Inferior parietal cortex (tissue), 1 donor: ENCODE measurements around the gene MICB.
A peak's percentile ranks its signal among the peaks of the same experiment; 100 is the strongest.
"Not testable (repeated sequence)": the region's sequence is repeated elsewhere in the genome, so short reads cannot be mapped to it uniquely, and the experiment has no call there.

Experiments used
- DNase-seq: peaks from one replicate; pipeline ENCODE4 v3.0.0-alpha.2; 2016; ENCODE audit errors: extremely low spot score

The MICB gene

GRCh38 chr6:31474871-31475286 lies 23.1 kb upstream of the MICB start:
- DNase-seq, result no peak

GRCh38 chr6:31476515-31477139 lies 21.3 kb upstream of the MICB start:
- DNase-seq, result no peak

- DNase-seq, result no peak
Measured at GRCh38 chr6:31477521-31477920, 20.4 kb upstream of the MICB start.

GRCh38 chr6:31478186-31478950 lies 19.6 kb upstream of the MICB start:
- no peak for DNase-seq

- no peak for DNase-seq
Measured at GRCh38 chr6:31479151-31479932, 18.6 kb upstream of the MICB start.

- no peak for DNase-seq
Measured at GRCh38 chr6:31479933-31480535, 17.9 kb upstream of the MICB start.

GRCh38 chr6:31480574-31480973 lies 17.4 kb upstream of the MICB start:
- DNase-seq, result no peak

GRCh38 chr6:31483392-31483791 lies 14.6 kb upstream of the MICB start:
- no peak for DNase-seq

- DNase-seq, result no peak
Measured at GRCh38 chr6:31485055-31485454, 12.9 kb upstream of the MICB start.

GRCh38 chr6:31486065-31486837 lies 11.7 kb upstream of the MICB start:
- DNase-seq, result not testable (repeated sequence)

GRCh38 chr6:31487674-31488073 lies 10.3 kb upstream of the MICB start:
- not testable (repeated sequence) for DNase-seq

GRCh38 chr6:31489086-31489485 lies 8.9 kb upstream of the MICB start:
- no peak for DNase-seq

GRCh38 chr6:31490115-31490873 lies 7.7 kb upstream of the MICB start:
- DNase-seq, result no peak

GRCh38 chr6:31493550-31493874 lies 4.4 kb upstream of the MICB start:
- DNase-seq, result not testable (repeated sequence)

GRCh38 chr6:31493875-31494694 lies 3.9 kb upstream of the MICB start:
- peak; percentile 69 for DNase-seq

GRCh38 chr6:31495580-31495979 lies 2.4 kb upstream of the MICB start:
- no peak for DNase-seq

- DNase-seq, result not testable (repeated sequence)
Measured at GRCh38 chr6:31496826-31497225, 1.1 kb upstream of the MICB start.

- DNase-seq, result no peak
Measured at GRCh38 chr6:31498748-31499147, 803 bp downstream of the MICB start.

GRCh38 chr6:31499648-31500047 lies 1.7 kb downstream of the MICB start:
- DNase-seq, result not testable (repeated sequence)

GRCh38 chr6:31502586-31502985 lies 4.6 kb downstream of the MICB start:
- no peak for DNase-seq
